KMS-11 (cell line): ENCODE results near the gene RBMS2.

Experiments used
- H2AFZ ChIP-seq: fragments of 200-600 bp; sonication (generic); 2 replicates; pipeline ENCODE4 v1.6.1; 2016; ENCODE audit warnings: antibody characterized with exemption, mixed run types, low read depth
- H3K27ac ChIP-seq: fragments of 200-600 bp; sonication (generic); 2 replicates; pipeline ENCODE4 v1.6.1; 2016; ENCODE audit warnings: mild to moderate bottlenecking, mixed run types
- H3K27me3 ChIP-seq: fragments of 200-600 bp; sonication (generic); 2 replicates; pipeline ENCODE4 v1.6.1; 2017; ENCODE audit warnings: mild to moderate bottlenecking, low read depth, mixed run types, moderate library complexity; ENCODE audit not compliant: insufficient read depth
- H3K36me3 ChIP-seq: fragments of 200-600 bp; sonication (generic); 2 replicates; pipeline ENCODE4 v1.6.1; 2017; ENCODE audit warnings: mild to moderate bottlenecking, mixed run types; ENCODE audit not compliant: insufficient read depth
- H3K4me1 ChIP-seq: fragments of 200-600 bp; sonication (generic); 2 replicates; pipeline ENCODE4 v1.6.1; 2016; ENCODE audit warnings: mild to moderate bottlenecking, low read depth, mixed run types; ENCODE audit not compliant: poor library complexity, severe bottlenecking
- H3K4me2 ChIP-seq: fragments of 200-600 bp; sonication (generic); 2 replicates; pipeline ENCODE4 v1.7.0; 2016; ENCODE audit warnings: mild to moderate bottlenecking, mixed run types
- H3K4me3 ChIP-seq: fragments of 200-600 bp; sonication (generic); IDR thresholded peaks from 2 replicates; pipeline ENCODE4 v1.6.1; 2017; ENCODE audit warnings: low read depth, low read length, mixed read lengths; ENCODE audit not compliant: insufficient read depth
- H3K79me2 ChIP-seq: fragments of 200-600 bp; sonication (generic); 2 replicates; pipeline ENCODE4 v1.6.1; 2016; ENCODE audit warnings: low read depth, mixed run types; ENCODE audit not compliant: insufficient read depth
- H3K9ac ChIP-seq: fragments of 200-600 bp; sonication (generic); 2 replicates; pipeline ENCODE4 v1.6.1; 2016; ENCODE audit warnings: mild to moderate bottlenecking, mixed run types
- H4K20me1 ChIP-seq: fragments of 200-600 bp; sonication (generic); 2 replicates; pipeline ENCODE4 v1.6.1; 2016; ENCODE audit warnings: mild to moderate bottlenecking, mixed run types; ENCODE audit not compliant: insufficient read depth
- CTCF ChIP-seq: fragments of 200-600 bp; sonication (generic); conservative IDR thresholded peaks from 2 replicates; pipeline ENCODE4 v1.6.1; 2017; ENCODE audit warnings: low read depth, mild to moderate bottlenecking, antibody characterized with exemption, low read length, moderate library complexity, mixed read lengths

Gene RBMS2

DNA sequence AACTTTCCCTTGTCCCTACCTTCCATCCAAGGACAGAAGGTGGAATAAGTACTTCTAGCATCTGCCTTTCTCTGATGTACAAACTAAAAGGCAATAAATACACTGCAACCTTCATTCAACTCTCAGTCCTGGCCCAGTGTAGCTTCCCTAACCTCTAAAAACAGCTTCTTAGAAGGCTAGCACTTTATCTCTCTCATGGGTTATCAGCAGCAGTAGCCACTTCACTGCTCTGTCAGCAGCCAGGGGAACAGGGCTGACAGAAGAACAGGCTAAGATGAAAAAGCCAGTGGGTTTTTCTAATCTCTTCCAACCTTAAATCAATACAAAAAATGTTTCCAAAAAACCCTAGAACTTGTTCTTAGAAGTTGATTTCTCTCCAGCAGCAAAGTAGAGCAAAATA is 95.3 kb downstream of the RBMS2 start:
- peaks cover 50% of the 10 kb centered on the region for H3K36me3 ChIP-seq

GRCh38 chr12:56622535-56622934 is 100.9 kb downstream of the RBMS2 start:
- peaks cover 63% of the 10 kb centered on the region for H3K4me1 ChIP-seq
- H3K27ac ChIP-seq, result no peak overlapping the region
- no peak overlapping the region for H3K4me3 ChIP-seq
- peaks cover 24% of the 10 kb centered on the region; the same call in 1 of the 2 replicates for H4K20me1 ChIP-seq
- no peak for TF ChIP-seq CTCF
- H3K4me2 ChIP-seq, result no peak overlapping the region
- H3K9ac ChIP-seq, result no peak overlapping the region
- H3K36me3 ChIP-seq, result peaks cover 10% of the 10 kb centered on the region; the same call in 1 of the 2 replicates
- H3K79me2 ChIP-seq, result peaks cover 100% of the 10 kb centered on the region
- no peaks in the 10 kb centered on the region for H3K27me3 ChIP-seq
- H2AFZ ChIP-seq, result no peak overlapping the region

More for the DNA sequence above, 95.3 kb downstream of the RBMS2 start:
- H3K4me2 ChIP-seq, result no peak overlapping the region
- no peak overlapping the region for H2AFZ ChIP-seq
- no peak overlapping the region for H3K9ac ChIP-seq
- H3K4me1 ChIP-seq, result peaks cover 44% of the 10 kb centered on the region
- H3K27me3 ChIP-seq, result no peaks in the 10 kb centered on the region
- H3K27ac ChIP-seq, result no peak overlapping the region; the same call in 1 of the 2 replicates
- H3K4me3 ChIP-seq, result no peak overlapping the region
- peaks cover 21% of the 10 kb centered on the region; the same call in 1 of the 2 replicates for H4K20me1 ChIP-seq
- H3K79me2 ChIP-seq, result peaks cover 66% of the 10 kb centered on the region
- no peak for TF ChIP-seq CTCF

DNA sequence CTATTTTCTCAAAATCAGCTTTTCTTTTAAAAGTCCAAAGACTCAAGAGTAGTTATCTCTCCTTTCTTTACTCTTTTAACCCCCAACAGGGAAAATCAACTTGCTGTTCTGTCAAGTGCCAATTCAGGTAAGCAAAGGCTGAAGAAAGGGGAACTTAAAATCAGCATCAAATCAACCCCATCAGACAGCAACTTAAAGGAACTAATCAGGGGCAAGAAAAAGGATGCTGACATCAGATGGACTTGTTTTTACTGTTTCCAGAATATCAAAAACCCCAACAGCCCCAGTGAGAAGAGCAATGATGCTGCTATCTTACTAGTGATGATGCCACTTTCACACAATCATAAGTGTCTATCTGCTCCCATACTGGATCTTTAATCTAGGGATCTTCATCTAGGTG is 105.1 kb downstream of the RBMS2 start:
- H3K36me3 ChIP-seq, result peaks cover 3% of the 10 kb centered on the region; the same call in 1 of the 2 replicates
- H3K79me2 ChIP-seq, result peaks cover 99% of the 10 kb centered on the region
- no peak for TF ChIP-seq CTCF
- peak overlapping the region; percentile 3; the same call in 1 of the 2 replicates for H3K27ac ChIP-seq
- H4K20me1 ChIP-seq, result peaks cover 4% of the 10 kb centered on the region; the same call in 1 of the 2 replicates
- H3K27me3 ChIP-seq, result no peaks in the 10 kb centered on the region
- H2AFZ ChIP-seq, result no peak overlapping the region
- peaks cover 61% of the 10 kb centered on the region for H3K4me1 ChIP-seq
- no peak overlapping the region for H3K9ac ChIP-seq
- no peak overlapping the region; the same call in 1 of the 2 replicates for H3K4me2 ChIP-seq
- H3K4me3 ChIP-seq, result no peak overlapping the region

DNA sequence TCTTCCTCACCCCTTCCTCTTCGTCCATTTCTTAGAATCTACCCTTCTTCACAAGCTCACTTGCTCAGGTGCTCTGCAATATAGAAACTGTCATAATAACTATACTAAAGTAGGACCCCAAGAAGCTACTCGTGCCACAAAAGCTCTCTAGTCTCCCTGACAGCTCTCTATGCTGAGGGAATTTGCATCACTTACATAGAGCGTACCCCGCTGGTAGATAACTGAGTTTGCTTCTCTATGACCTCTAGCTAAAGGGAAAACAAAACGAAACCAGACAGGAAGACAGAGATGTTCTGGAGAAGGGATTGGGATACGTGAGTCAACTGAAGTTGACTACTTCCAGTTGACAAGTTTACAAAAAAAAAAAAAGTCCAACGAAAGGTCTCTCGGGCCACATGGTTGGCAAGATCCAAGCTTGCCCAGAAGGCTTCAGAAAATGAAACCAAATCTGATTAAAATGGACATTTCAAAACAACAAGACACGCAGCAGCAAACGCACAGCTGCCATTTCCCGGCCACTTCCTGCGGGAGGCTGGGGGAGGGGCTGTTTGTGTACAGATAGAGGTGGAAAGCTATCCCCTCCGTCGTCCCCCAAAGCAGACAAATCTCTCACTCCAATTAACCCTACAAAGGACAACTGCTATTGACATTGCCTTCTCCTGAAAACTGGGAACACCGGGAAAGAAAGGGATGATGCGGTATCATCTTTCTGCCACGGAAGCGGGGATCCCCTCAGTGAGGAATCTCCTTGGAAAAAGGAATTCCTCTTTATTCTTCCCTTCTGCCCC is 107.2 kb downstream of the RBMS2 start:
- peak overlapping the region; percentile 51; the same call in 1 of the 2 replicates for H2AFZ ChIP-seq
- H3K36me3 ChIP-seq, result peaks cover 3% of the 10 kb centered on the region; the same call in 1 of the 2 replicates
- TF ChIP-seq CTCF, result no peak
- H3K4me3 ChIP-seq, result peak overlapping the region; percentile 89
- H3K79me2 ChIP-seq, result peaks cover 98% of the 10 kb centered on the region
- peak overlapping the region; percentile 82 for H3K9ac ChIP-seq
- peak overlapping the region; percentile 64 for H3K27ac ChIP-seq
- peak overlapping the region; percentile 92 for H3K4me2 ChIP-seq
- no peaks in the 10 kb centered on the region; the same call in 1 of the 2 replicates for H4K20me1 ChIP-seq
- H3K4me1 ChIP-seq, result peaks cover 75% of the 10 kb centered on the region
- H3K27me3 ChIP-seq, result no peaks in the 10 kb centered on the region
